GM06990 (cell line): ENCODE results near the gene PRKCH.

Experiments used
- DNase-seq: peaks from one replicate; pipeline ENCODE4 v3.0.0-alpha.2; 2011; ENCODE audit not compliant: insufficient read length; ENCODE audit errors: extremely low read depth
- H3K27me3 ChIP-seq: replicated peaks from 2 replicates; pipeline ENCODE4 v1.6.0; 2011; ENCODE audit warnings: low read length; ENCODE audit not compliant: control insufficient read depth, insufficient read depth
- H3K36me3 ChIP-seq: 2 replicates; pipeline ENCODE4 v1.5.1; 2011; ENCODE audit warnings: low read length; ENCODE audit not compliant: control insufficient read depth, insufficient read depth
- H3K4me3 ChIP-seq: replicated peaks from 2 replicates; pipeline ENCODE4 v1.5.1; 2011; ENCODE audit warnings: low read depth, mild to moderate bottlenecking, control low read depth, low read length
- CTCF ChIP-seq: IDR thresholded peaks from 2 replicates; pipeline ENCODE4 v1.5.1; 2011; ENCODE audit warnings: low read length, control low read depth, mild to moderate bottlenecking, inconsistent platforms; ENCODE audit not compliant: insufficient read depth, poor library complexity, severe bottlenecking

PRKCH gene

DNA sequence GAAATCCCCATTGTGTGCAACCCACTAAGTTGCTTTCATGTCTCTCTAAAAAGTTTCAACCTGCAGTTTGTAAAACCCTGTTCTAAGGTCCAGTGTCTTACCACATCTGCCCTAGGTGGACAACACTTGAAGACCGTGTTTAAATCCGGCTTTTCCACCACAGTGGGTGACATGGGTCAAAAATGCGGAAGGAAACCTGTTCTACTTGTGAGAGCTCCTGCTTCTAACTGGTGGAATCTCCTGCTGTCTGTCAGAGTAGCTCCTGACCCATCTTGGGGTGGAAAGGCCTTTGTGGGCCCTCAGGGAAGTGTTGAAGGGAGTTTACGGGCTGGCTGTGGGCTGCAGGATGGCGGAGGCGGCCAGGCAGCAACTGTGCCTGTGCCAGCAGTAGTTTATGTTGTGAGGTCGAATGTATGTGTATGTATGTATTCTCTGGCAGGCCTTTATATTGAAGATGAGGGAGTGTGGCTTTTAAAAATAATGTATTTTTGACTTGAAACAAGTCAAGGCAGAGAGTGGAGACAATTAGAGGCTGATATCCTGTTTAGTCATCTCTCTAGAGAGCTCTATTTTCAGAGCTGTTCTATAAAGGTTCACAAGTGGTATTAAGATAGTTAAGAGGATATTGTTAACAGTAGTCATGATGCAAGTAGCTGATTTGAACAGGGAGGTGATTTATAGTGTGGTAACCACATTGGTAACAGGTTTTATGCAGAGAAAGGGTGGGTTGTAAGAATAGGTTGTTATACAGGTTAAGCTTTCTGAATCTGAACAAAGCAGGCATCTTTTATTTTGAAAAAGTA lies 67.0 kb downstream of the PRKCH start:
- peak; percentile 83 for DNase-seq
- H3K36me3 ChIP-seq, result no peaks in the 10 kb centered on the region
- no peak overlapping the region for H3K4me3 ChIP-seq
- TF ChIP-seq CTCF, result no peak
- no peaks in the 10 kb centered on the region for H3K27me3 ChIP-seq

DNA sequence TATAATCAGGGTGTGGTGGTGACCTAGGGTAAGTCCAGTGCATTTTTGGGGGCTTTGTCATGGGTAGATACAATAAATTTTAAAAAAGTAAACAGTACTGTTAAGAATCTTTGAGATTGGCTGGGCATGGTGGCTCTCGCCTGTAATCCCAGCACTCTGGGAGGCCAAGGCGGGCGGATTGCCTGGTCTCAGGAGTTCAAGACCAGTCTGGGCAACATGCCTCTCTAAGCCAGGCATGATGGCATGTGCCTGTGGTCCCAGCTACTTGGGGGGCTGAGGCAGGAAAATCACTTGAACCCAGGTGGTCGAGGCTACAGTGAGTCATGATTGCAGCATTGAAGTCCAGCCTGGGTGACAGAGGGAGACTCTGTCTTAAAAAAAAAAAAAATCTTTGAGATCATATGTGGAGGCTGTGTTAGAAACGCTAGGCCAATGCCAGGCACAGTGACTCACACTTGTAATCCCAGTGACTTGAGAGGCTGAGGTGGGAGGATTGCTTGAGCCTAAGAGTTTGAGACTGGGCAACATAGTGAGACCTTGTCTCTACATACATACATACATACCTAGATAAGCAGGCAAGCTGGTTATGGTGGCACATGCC lies 67.7 kb downstream of the PRKCH start:
- H3K4me3 ChIP-seq, result no peak overlapping the region
- no peaks in the 10 kb centered on the region for H3K36me3 ChIP-seq
- H3K27me3 ChIP-seq, result no peaks in the 10 kb centered on the region
- no peak for TF ChIP-seq CTCF
- no peak for DNase-seq

GRCh38 chr14:61391119-61391518 lies 69.7 kb downstream of the PRKCH start:
- Histone ChIP-seq H3K4me3 (no peak overlapping the region), H3K27me3 (no peaks in the 10 kb centered on the region), H3K36me3 (no peaks in the 10 kb centered on the region)
- no peak for DNase-seq
- TF ChIP-seq CTCF, result no peak

DNA sequence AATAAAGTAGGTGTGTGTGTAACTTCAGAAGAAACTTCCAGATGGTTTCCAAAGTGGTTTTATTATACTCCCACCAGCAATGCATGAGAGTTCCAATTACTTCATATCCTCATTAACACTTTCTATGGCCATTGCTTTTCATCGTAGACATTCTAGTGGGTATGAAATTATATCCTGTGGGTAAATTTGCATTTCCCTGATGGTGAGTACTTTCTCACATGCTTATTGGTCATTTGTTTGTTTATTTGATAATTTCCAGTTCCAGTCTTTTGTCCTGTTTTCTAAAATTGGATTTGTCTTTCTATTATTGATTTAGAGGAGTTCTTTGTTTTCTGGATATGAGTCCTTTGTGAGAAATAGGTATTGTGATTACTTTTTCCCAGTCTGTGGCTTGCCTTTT lies 70.9 kb downstream of the PRKCH start:
- no peak for TF ChIP-seq CTCF
- no peak for DNase-seq
- H3K27me3 ChIP-seq, result no peaks in the 10 kb centered on the region
- no peaks in the 10 kb centered on the region for H3K36me3 ChIP-seq
- H3K4me3 ChIP-seq, result no peak overlapping the region

DNA sequence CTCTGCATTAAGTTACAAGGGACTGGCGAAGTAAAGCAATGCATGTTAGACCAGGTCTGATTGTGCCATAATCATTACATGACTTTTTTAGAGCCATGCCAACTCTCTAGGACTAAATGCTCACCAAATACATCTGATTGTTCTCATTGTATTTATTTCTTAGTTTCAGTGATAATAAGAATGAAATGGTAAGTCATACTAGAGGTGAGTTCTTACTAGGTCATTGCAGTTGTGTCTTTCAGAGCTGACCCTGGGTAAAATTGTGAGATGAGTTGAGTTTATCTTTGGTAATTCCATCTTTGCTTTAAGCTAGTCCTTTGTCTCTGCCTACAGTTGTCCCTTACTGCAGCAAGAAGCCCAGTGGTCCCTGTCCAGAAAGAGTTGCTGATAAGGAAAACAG lies 73.2 kb downstream of the PRKCH start:
- H3K4me3 ChIP-seq, result no peak overlapping the region
- H3K36me3 ChIP-seq, result no peaks in the 10 kb centered on the region
- TF ChIP-seq CTCF, result no peak
- no peaks in the 10 kb centered on the region for H3K27me3 ChIP-seq
- DNase-seq, result no peak
